H7 (cell line): ENCODE measurements around the gene GPR39. TPM values are rescaled to one million over a fixed set of nuclear protein-coding genes. Genes with fewer than 3 reads are reported as not detected.
A peak's percentile ranks its signal among the peaks of the same experiment; 100 is the strongest.

ENCODE experiments used
- DNase-seq: peaks from one replicate; pipeline ENCODE4 v3.0.0; 2012
- H3K27me3 ChIP-seq: 2 replicates; pipeline ENCODE4 v1.6.0; 2011; ENCODE audit warnings: mild to moderate bottlenecking, low read length; ENCODE audit not compliant: control insufficient read depth, insufficient read depth
- H3K36me3 ChIP-seq: replicated peaks from 2 replicates; pipeline ENCODE4 v1.5.1; 2011; ENCODE audit warnings: low read length; ENCODE audit not compliant: control insufficient read depth, insufficient read depth
- H3K4me3 ChIP-seq: 2 replicates; pipeline ENCODE4 v1.5.1; 2011; ENCODE audit warnings: low read depth, mild to moderate bottlenecking, control low read depth, low read length, moderate library complexity; ENCODE audit not compliant: insufficient read depth
- total RNA-seq: library from RNA; depleted of rRNA; stranded (reverse); fragments of >200 nt; shearing (Covaris generic); gene quantifications from 2 replicates; pipeline ENCODE4 v1.2.3, GENCODE V29; 2014

The GPR39 gene
- total RNA-seq, 1 experiment from 2014 or later = 6.2 TPM

DNA sequence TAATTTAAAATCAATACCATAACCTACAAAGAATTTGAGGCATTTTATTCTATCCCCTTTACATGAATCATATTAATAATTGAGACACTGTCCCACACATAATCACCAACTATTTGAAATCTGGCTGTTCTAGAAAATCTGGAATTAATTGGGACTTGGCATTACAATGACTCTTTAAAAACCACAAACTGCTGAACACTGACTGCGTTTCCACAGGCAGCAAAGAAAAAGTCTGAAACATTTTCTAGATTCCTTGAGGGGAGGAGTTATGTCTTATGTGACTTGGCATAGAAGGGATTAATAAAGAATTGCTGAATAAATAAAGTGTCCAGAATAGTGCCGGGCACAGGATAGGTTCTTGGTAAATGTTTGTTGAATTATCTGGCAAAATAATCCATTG is 61.4 kb downstream of the GPR39 start:
- Histone ChIP-seq H3K36me3 (no peaks in the 10 kb centered on the region), H3K27me3 (no peaks in the 10 kb centered on the region)
- DNase-seq = no peak

DNA sequence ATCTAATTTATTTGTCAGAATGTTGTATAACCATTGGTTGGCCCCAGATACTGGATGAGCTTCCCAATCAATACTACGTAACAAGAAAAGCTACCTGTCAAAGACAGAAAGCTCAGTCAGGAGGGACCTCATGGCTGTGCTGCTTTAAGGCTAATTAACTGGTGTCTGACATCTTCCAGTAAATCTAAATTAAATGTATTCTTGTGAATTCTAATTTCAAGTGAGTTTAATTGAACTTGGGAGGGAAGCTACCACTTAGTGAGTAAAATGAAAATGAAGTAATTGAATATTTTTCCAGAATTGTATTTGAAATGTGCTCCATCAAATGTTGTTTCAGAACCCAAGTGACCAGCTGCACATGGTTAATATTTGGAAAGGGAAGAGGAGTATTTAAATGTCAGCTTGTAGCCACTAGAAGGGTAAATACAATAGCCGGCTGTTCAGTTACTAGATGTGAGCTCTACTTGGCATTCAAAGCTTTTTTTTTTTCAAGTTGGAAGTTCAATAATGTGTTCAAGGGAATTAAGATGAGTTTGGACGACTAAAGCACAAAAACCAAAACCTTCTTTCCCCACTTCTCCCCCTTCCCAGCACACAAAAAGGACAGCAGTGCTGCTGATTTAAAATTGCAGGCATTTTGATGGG is 62.0 kb downstream of the GPR39 start:
- H3K27me3 ChIP-seq = no peaks in the 10 kb centered on the region
- no peak for DNase-seq
- H3K4me3 ChIP-seq = no peak overlapping the region
- H3K36me3 ChIP-seq = no peaks in the 10 kb centered on the region

More for the DNA sequence above, 61.4 kb downstream of the GPR39 start:
- H3K4me3 ChIP-seq = no peak overlapping the region

DNA sequence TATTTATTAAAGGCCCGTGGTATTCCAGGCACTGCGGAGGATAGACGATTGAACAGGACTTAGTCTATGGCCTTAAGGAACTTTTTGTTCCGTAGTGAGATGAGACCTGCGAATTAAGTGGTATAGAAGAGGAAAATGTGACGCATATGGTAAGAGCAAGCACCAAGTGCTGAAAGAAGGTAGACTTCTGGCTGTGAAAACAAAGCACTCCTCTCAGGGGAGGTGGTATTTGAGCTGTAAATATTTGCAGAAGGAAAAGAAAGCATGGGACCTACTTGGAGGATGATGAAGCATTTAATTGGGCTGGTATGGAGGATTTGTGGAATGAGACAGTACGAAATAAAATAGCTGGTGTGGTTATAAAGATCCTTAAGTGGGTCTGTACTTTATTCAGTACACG is 62.5 kb downstream of the GPR39 start:
- no peaks in the 10 kb centered on the region for H3K36me3 ChIP-seq
- no peak for DNase-seq
- no peaks in the 10 kb centered on the region for H3K27me3 ChIP-seq
- H3K4me3 ChIP-seq = no peak overlapping the region

DNA sequence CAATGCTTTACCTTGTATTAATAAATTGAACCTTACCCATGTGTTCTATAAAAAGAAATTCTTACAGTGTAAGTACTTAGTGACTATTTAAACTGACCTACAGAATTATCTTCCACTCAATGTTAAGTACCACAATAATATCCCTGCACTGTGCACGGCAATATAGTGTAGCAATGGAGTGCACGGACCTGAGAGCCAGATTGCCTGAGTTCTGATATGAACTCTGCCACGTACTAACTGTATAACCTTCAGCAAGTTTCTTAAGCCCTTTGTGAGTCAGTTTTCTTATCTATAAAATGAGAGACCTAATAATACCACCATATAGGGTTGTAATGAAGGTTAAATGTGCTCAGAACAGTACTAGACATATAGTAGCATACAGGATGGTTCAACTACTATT is 66.2 kb downstream of the GPR39 start:
- no peak overlapping the region for H3K4me3 ChIP-seq
- no peaks in the 10 kb centered on the region for H3K36me3 ChIP-seq
- no peaks in the 10 kb centered on the region for H3K27me3 ChIP-seq
- no peak for DNase-seq

DNA sequence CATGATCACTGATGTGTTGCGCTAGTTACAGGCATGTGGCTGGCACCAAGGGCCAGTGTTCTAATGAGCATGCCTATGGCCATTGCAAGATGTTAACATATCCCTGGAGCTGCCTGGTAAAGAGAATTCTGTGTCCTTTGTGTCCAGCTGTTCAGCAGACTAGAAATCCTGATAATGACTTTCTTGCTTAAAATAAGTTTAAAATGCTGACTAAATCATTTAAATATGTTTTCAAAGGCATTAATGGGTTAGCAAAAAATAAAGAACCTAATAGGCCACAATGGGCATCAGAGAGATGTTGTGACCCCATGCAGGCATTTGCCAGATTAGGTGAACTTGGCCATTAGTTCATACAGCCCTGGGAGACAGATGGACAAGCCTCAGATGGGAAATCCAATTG is 67.5 kb downstream of the GPR39 start:
- Histone ChIP-seq H3K36me3 (no peaks in the 10 kb centered on the region), H3K4me3 (no peak overlapping the region), H3K27me3 (no peaks in the 10 kb centered on the region)
- no peak for DNase-seq

DNA sequence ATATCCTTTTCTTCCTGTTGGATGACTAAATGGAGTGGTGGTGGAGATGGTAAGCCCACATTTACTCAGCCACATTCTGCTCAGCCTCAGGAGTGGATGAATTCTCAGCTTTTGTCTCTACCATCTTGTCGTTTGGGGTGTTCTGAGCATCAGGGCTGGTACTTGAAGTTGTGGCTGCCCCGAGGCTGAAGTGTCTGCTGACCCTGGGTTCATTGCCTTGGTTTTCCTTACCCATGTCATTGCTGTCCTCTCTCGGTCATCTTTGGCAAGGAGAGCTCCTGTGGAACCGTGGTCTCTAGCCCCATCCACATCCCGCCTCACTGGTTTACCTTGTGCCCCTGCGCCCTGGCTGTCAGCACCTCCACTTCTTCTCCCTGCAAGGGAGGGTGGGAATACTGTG is 71.9 kb downstream of the GPR39 start:
- H3K36me3 ChIP-seq = no peaks in the 10 kb centered on the region
- no peaks in the 10 kb centered on the region for H3K27me3 ChIP-seq
- no peak overlapping the region for H3K4me3 ChIP-seq
- no peak for DNase-seq

DNA sequence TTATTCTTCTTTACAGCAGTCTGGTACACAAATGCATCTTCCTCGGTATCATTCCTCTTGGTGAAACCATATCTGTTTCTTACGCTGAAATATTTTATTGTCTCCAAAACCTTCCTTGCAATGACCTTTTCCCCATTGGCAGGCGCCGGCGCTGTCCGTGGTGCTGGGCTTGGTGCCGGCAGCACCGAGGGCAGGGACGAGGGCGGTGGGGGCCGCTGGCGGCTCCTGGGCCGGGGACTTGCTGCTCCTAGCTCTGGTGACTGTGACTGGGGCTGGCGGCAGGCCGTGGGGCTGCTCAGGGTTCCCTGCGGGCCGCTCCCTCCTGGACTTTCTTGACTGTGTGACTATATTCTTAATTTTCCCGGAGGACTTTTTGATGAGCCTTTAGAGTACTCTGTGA is 72.5 kb downstream of the GPR39 start:
- Histone ChIP-seq H3K4me3 (no peak overlapping the region), H3K36me3 (no peaks in the 10 kb centered on the region), H3K27me3 (no peaks in the 10 kb centered on the region)
- DNase-seq = peak; percentile 84

DNA sequence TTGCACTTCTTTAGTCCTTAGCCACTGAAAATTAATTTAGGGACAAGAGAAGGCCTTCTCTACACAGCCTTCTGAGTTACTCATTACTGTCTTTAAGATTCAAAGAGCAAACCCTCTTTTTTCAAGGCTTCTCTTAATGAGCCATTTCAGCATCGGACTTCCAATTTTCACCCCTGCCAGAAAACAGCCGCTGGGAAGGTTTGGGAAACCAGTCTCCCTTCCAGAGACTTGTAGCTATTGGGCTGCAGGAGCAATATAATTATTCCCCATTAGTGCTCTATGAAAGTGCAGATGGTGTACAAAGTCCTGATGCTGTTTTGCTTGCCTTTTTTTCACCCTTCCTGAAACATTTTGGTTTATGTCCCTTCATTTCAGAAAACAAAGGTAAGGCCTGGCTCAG is 79.3 kb downstream of the GPR39 start:
- DNase-seq = no peak
- Histone ChIP-seq H3K27me3 (no peaks in the 10 kb centered on the region), H3K4me3 (no peak overlapping the region), H3K36me3 (no peaks in the 10 kb centered on the region)

DNA sequence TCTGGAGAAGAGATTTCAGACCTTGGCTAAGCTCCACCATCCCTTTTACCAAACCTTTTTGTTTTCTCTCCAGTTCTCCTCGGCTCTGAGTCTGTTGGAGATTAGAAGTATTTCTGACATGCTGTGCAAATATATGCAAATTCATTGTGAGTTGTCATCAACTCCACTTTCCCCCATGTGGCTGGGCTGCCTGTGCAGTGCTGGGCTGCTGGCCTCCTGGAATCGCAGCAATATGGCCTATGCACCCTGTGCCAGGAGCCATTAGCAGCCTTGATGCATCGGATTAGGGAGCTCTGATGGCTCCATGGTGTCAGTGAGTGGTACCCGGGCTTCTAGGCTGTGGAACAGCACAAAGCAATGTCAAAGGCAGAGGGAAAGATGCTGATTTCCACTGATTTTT is 80.0 kb downstream of the GPR39 start:
- H3K4me3 ChIP-seq = no peak overlapping the region
- no peaks in the 10 kb centered on the region for H3K27me3 ChIP-seq
- H3K36me3 ChIP-seq = no peaks in the 10 kb centered on the region
- no peak for DNase-seq

DNA sequence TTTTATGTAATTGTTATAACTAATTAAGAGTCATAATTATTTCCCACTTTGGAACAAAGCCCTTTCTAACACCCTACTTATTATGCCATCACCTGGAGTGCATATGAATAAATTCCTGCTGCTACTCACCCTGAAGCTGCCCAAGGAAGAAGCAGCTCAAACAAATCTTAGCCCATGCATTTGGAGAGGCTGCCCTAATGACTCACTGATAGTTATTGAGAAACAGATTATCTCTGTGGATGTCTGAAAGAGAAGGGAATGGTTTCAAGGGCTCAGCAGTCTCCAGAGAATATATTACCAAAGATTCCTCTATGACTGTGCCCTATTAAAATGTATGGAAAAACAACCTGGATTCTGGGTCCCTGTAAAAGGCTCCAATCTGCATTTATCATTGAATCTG is 81.0 kb downstream of the GPR39 start:
- DNase-seq = no peak
- H3K27me3 ChIP-seq = no peaks in the 10 kb centered on the region
- no peak overlapping the region for H3K4me3 ChIP-seq
- no peaks in the 10 kb centered on the region for H3K36me3 ChIP-seq

DNA sequence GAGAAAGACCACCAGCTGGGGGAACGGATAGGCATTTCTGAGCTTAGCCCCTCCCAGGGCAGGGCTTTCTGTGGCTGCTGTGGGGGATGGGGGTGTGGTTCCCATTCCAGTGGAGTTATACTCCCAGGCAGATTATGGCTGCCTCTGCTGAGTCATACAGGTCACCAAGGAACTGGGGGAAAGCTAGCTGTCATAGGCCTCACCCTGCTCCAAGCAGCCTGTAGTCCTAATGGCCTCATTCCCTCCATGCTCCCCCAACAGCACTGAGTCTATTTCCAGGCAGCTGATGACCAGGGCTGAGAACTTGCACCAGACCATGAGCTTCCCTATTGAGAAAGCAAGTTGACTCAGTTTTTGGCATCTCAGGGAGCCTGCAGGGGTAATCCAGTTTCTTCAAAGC is 87.1 kb downstream of the GPR39 start:
- DNase-seq = no peak
- H3K36me3 ChIP-seq = no peaks in the 10 kb centered on the region
- H3K4me3 ChIP-seq = no peak overlapping the region
- no peaks in the 10 kb centered on the region for H3K27me3 ChIP-seq

DNA sequence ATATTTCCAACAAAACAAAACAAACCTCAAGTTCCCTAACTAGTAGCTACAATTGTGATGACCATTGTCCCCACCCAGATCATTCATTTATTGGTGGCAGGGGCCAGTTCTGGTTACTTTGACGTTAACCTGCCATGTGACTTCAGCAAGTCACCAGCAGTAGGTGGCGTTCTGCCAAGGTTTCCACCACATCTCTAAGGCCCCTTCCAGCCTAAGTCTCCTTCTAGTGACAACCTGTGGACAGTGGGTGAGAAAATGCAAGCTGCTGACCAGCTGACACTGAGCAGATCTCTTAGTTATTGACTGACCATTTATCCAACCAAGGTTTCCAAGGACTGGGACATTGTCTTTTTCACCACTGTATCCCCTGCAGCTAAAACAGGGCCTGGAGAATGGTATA is 98.4 kb downstream of the GPR39 start:
- DNase-seq = no peak
- H3K4me3 ChIP-seq = no peak overlapping the region
- H3K36me3 ChIP-seq = no peaks in the 10 kb centered on the region
- no peaks in the 10 kb centered on the region for H3K27me3 ChIP-seq

DNA sequence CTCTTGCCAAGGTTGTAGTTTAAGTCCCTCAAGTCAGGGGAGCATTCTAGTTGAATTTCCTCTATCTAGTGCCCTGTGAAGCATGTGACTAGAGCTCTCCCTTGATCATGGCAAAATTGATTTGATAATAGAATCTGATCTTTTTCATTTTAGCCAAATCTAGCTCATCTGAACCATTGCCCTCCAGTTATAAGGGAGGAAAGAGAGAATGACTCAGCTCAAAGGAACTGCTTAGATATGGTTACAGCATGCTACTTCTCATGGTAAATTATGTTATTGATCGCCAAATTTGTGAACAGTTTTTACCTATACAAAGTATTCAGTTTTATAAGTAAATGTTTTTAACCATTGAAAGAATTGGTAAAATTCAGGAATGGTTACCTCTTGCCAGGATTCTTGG is 100.8 kb downstream of the GPR39 start:
- DNase-seq = no peak
- no peaks in the 10 kb centered on the region for H3K36me3 ChIP-seq
- H3K4me3 ChIP-seq = no peak overlapping the region
- H3K27me3 ChIP-seq = no peaks in the 10 kb centered on the region

DNA sequence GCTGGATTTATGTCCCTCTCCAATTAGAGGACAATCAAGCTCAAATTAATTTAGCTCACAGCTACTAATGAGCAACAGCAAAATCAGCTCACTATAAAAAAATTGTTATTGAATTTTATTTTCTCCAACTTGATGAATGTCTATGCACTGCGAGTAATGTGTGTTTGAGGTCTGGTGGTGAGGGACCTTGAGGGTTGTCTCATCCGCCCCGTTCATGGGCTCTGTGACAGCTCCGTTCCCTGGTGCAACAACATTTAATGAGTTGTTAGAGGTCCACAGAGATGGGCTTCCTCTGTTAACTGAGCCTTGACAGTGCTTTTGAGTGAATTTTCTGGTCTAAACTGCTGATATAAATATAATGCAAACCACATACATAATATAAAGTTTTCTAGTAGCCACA is 101.7 kb downstream of the GPR39 start:
- no peaks in the 10 kb centered on the region for H3K27me3 ChIP-seq
- DNase-seq = no peak
- H3K4me3 ChIP-seq = no peak overlapping the region
- H3K36me3 ChIP-seq = no peaks in the 10 kb centered on the region

DNA sequence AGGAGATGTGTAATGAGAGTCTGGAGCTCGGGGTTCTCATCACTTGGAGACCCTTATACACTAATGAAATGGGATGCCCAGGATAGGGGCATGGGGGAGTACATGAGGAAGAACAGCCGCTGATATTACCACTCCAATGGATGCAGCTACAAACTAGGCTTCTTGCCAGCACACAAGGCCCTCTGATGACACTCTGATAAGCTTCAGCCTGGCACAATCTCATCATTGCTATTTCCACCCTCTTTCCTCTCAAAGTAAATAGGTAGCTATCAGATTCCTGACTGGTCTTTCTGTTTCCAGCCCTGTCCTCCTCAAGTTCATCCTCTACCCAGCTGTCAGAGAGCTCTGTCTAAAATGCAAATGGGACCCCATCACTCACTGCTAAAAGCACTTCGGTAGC is 103.0 kb downstream of the GPR39 start:
- no peak overlapping the region for H3K4me3 ChIP-seq
- no peaks in the 10 kb centered on the region for H3K27me3 ChIP-seq
- no peak for DNase-seq
- no peaks in the 10 kb centered on the region for H3K36me3 ChIP-seq

DNA sequence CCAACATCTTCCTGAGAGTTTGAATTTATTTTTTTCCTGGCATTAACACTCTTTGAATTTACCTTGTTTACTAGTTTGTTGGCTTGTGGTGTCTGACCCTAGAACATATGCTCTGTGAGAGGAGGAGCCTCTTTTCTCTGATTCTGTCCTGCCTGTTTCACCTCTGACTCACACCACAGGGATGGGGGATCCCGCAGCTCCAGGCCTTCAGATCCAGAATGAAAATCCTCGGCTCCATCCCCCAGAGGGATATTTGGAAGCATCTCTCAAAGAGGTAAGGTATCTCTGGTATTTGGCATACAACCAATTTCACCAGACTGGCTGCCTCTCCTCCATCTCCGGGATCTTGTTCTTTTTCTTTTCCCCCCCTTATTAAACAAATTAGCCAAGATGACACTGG is 104.7 kb downstream of the GPR39 start:
- Histone ChIP-seq H3K36me3 (no peaks in the 10 kb centered on the region), H3K4me3 (no peak overlapping the region), H3K27me3 (no peaks in the 10 kb centered on the region)
- DNase-seq = peak; percentile 14
